Upper lobe of right lung (tissue), 1 donor: Measurements from ENCODE around the gene PPFIA2. TPM values are rescaled to one million over a fixed set of nuclear protein-coding genes. Genes with fewer than 3 reads are reported as not detected.
A peak's percentile ranks its signal among the peaks of the same experiment; 100 is the strongest.

Source experiments
- ATAC-seq: fragments of 200-7000 bp; cut with Tn5 transposase; one replicate; pipeline ENCODE4 v1.9.1; 2020; ENCODE audit warnings: mild to moderate bottlenecking, moderate library complexity
- DNase-seq: peaks from one replicate; pipeline ENCODE4 v3.0.0-alpha.2; 2020
- H3K27ac ChIP-seq: fragments of 200-600 bp; one replicate; pipeline ENCODE4 v1.8.0; 2022
- H3K27me3 ChIP-seq: fragments of 200-600 bp; one replicate; pipeline ENCODE4 v1.8.0; 2022; ENCODE audit warnings: mild to moderate bottlenecking
- H3K36me3 ChIP-seq: fragments of 200-600 bp; one replicate; pipeline ENCODE4 v1.8.0; 2022
- H3K4me1 ChIP-seq: fragments of 200-600 bp; one replicate; pipeline ENCODE4 v1.8.0; 2022
- H3K4me3 ChIP-seq: fragments of 200-600 bp; one replicate; pipeline ENCODE4 v1.8.0; 2022; ENCODE audit warnings: mild to moderate bottlenecking
- H3K9me3 ChIP-seq: fragments of 200-600 bp; one replicate; pipeline ENCODE4 v1.8.0; 2022
- CTCF ChIP-seq: fragments of 200-600 bp; IDR thresholded peaks from one replicate; pipeline ENCODE4 v1.8.0; 2022; ENCODE audit warnings: antibody characterized with exemption
- intact Hi-C: fragments of 100-400 bp; cut with DNase I; formaldehyde crosslinking; loops from one replicate; pipeline ENCODE4 v1.11.0; 2022
- total RNA-seq: library from RNA; stranded (reverse); fragmentation: NEBNext Ultra II Directional; extraction: Animal tissue kit (Norgen Biotek cat#: 25700); gene quantifications from one replicate; pipeline ENCODE4 v1.2.1, GENCODE V29; 2021
- donor health status: DM: no; HTN: yes; CAD: no; lungs with severe emphysema.

PPFIA2 gene
- total RNA-seq, 1 donor from 2014 or later: 1.4 TPM

- Histone ChIP-seq H3K4me3 (no peak overlapping the region), H3K27ac (no peak overlapping the region), H3K9me3 (no peaks in the 10 kb centered on the region), H3K27me3 (no peaks in the 10 kb centered on the region), H3K4me1 (no peaks in the 10 kb centered on the region), H3K36me3 (peaks cover 2% of the 10 kb centered on the region)
- ATAC-seq (no peak), DNase-seq (no peak)
- no peak for TF ChIP-seq CTCF
- intact Hi-C loops: no loop called here
These were observed 499.8 kb downstream of the PPFIA2 start for GRCh38 chr12:81259360-81259759.

DNA sequence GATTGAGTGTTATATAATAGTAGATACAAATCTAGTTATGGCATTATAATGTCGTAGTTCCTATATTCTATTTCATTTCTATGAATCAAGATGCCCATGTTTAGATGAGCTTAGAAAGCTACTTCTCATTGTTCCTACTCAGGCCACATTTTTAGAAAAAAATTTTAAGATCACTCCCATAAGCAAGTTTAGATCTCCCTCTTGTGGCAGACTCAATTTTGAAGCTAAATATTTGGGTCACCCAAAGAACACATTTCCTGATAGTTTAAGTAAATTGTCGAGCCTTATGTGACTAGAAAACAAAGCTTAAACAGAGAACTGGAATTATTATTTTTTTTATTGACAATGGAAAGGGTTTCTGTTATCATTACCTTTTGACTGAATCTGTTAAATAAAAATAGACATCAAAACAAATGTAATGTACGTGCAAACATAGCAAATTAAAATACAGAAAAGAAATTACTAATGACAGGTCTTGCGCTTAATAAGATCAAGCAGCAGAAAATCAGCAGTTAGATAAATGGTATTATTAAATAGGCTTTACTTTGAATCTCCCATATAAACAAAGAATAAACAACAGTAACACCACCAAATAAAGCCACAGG is 501.1 kb downstream of the PPFIA2 start:
- Histone ChIP-seq H3K36me3 (peaks cover 15% of the 10 kb centered on the region), H3K4me3 (no peak overlapping the region), H3K27me3 (no peaks in the 10 kb centered on the region), H3K9me3 (no peaks in the 10 kb centered on the region), H3K27ac (no peak overlapping the region), H3K4me1 (no peaks in the 10 kb centered on the region)
- TF ChIP-seq CTCF: peak; percentile 28
- DNase-seq: no peak
- intact Hi-C loops: no loop called here
- no peak for ATAC-seq

DNA sequence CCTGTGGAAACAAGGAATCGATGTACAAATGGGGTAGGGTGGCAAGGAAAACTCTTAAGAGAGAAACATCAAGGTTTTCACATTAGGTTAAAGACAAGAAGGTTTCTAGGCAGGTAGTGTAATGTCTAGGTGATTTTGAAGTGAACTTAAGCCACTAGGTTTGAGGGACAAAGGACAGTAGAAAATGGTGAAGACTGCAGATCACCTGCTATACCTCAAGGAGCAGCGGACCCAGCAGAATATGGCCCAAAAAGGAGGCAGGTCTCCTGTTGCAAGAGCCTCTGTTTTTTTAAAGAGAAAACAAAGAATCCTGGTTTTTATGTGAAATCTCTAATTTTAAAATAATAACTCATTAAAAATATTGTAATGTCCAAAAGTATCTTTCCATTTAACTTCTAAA is 503.2 kb downstream of the PPFIA2 start:
- H3K4me1 ChIP-seq: no peaks in the 10 kb centered on the region
- intact Hi-C loops: no loop called here
- H3K36me3 ChIP-seq: peaks cover 21% of the 10 kb centered on the region
- ATAC-seq: no peak
- H3K9me3 ChIP-seq: no peaks in the 10 kb centered on the region
- no peak for TF ChIP-seq CTCF
- H3K27me3 ChIP-seq: no peaks in the 10 kb centered on the region
- H3K27ac ChIP-seq: no peak overlapping the region
- no peak overlapping the region for H3K4me3 ChIP-seq
- DNase-seq: no peak

DNA sequence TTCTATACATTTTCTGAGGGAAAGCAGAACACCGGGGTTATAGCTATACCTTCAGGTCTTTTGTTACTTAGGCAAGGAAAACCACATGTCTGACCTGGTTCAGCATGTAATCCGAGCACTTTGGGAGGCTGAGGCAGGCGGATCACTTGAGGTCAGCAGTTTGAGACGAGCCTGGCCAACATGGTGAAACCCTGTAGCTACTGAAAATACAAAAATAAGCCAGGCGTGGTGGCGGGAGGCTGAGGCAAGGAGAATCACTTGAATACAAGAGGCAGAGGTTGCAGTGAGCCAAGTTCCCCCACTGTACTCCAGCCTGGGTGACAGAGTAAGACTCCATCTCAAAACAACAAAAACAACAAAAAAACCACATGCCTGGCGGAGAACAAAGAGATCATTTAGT is 503.7 kb downstream of the PPFIA2 start:
- peaks cover 21% of the 10 kb centered on the region for H3K36me3 ChIP-seq
- no peak overlapping the region for H3K4me3 ChIP-seq
- no peaks in the 10 kb centered on the region for H3K4me1 ChIP-seq
- no peak overlapping the region for H3K27ac ChIP-seq
- H3K27me3 ChIP-seq: no peaks in the 10 kb centered on the region
- H3K9me3 ChIP-seq: no peaks in the 10 kb centered on the region
- no peak for TF ChIP-seq CTCF
- DNase-seq (no peak), ATAC-seq (no peak)
- intact Hi-C loops: no loop called here

DNA sequence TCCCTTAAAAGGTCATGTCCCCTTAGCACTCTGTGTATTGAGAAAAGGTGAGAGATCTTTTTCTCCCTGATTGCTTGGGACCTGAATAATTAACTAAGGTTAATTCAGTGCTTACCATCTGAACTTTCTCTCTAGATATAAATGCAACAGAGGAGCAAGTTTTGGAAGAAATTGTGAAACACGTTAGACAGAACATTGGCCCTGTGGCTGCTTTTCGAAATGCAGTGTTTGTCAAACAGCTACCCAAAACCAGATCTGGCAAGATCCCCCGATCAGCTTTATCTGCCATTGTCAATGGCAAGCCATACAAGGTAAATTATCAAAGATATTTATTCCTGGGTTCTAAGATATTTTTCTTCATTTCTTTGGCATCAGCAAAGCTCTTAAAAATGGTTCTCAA is 505.8 kb downstream of the PPFIA2 start:
- TF ChIP-seq CTCF: no peak
- intact Hi-C loops: no loop called here

GRCh38 chr12:81252228-81252627 is 506.9 kb downstream of the PPFIA2 start:
- no peak for DNase-seq
- intact Hi-C loops: no loop called here

More for the DNA sequence above, 505.8 kb downstream of the PPFIA2 start:
- ATAC-seq (no peak), DNase-seq (no peak)
- Histone ChIP-seq H3K4me1 (no peaks in the 10 kb centered on the region), H3K27ac (no peak overlapping the region), H3K36me3 (peaks cover 21% of the 10 kb centered on the region), H3K4me3 (no peak overlapping the region), H3K9me3 (no peaks in the 10 kb centered on the region), H3K27me3 (no peaks in the 10 kb centered on the region)

More at GRCh38 chr12:81252228-81252627, 506.9 kb downstream of the PPFIA2 start:
- H3K27me3 ChIP-seq: no peaks in the 10 kb centered on the region
- no peak for ATAC-seq
- no peak overlapping the region for H3K4me3 ChIP-seq
- no peak for TF ChIP-seq CTCF
- no peak overlapping the region for H3K27ac ChIP-seq
- peaks cover 21% of the 10 kb centered on the region for H3K36me3 ChIP-seq
- H3K9me3 ChIP-seq: no peaks in the 10 kb centered on the region
- H3K4me1 ChIP-seq: no peaks in the 10 kb centered on the region
